ENCODE results near the gene TUSC2.
A peak's percentile ranks its signal among the peaks of the same experiment; 100 is the strongest.

TUSC2 gene

GRCh38 chr3:50350213-50350526 lies 22.1 kb upstream of the TUSC2 start:
- peak overlapping the region; percentile 88 for H3K4me3 ChIP-seq (ENCODE audit: low read length)
- DNase-seq (ENCODE audit: low read depth): no peak
- no peak for TF ChIP-seq CTCF (IDR thresholded peaks at IDR 0.05; ENCODE audit: insufficient read depth, low read depth, low read length, missing control alignments)

GRCh38 chr3:50347187-50347813 lies 19.3 kb upstream of the TUSC2 start:
- TF ChIP-seq CTCF (IDR thresholded peaks at IDR 0.05; ENCODE audit: insufficient read depth, low read depth, low read length, missing control alignments): peak; percentile 65
- no peak overlapping the region for H3K4me3 ChIP-seq (ENCODE audit: low read length)
- DNase-seq (ENCODE audit: low read depth): peak; percentile 73

GRCh38 chr3:50345586-50346234 lies 17.7 kb upstream of the TUSC2 start, which contains the start of gene ZMYND10:
Gene ZMYND10 (minus strand): TSS chr3:50345732. CDS start chr3:50345579, 153 bp downstream.
- H3K4me3 ChIP-seq (ENCODE audit: low read length): peak within 1 kb of the TSS; percentile 41
- DNase-seq (ENCODE audit: low read depth): peak; percentile 63
- no peak for TF ChIP-seq CTCF (IDR thresholded peaks at IDR 0.05; ENCODE audit: insufficient read depth, low read depth, low read length, missing control alignments)

DNA sequence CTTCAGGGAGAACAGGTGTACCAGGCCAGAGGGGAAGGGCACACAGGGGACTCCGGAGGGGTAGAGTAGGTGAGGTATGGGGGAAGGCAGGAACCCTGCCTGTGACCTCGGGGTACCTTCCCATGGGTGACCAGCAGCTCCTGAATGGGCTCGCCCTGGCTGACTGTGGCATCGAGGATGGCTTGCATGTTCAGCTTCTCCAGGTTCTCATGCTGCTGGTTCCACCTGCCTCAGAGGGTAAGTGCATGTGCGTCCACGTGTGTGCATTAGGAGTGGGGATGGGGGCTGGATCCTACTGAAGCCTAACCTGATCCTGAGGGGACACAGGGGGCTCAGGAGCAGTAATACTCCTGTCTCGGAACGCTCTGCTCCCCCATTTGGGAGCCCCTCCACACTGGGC lies 17.0 kb upstream of the TUSC2 start:
- H3K4me3 ChIP-seq (ENCODE audit: low read length): no peak overlapping the region
- no peak for DNase-seq (ENCODE audit: low read depth)
- TF ChIP-seq CTCF (IDR thresholded peaks at IDR 0.05; ENCODE audit: insufficient read depth, low read depth, low read length, missing control alignments): no peak

GRCh38 chr3:50342813-50343633 lies 15.0 kb upstream of the TUSC2 start:
- H3K4me3 ChIP-seq (ENCODE audit: low read length): no peak overlapping the region
- TF ChIP-seq CTCF (IDR thresholded peaks at IDR 0.05; ENCODE audit: insufficient read depth, low read depth, low read length, missing control alignments): no peak
- DNase-seq (ENCODE audit: low read depth): no peak

GRCh38 chr3:50341996-50342650 lies 14.1 kb upstream of the TUSC2 start:
- no peak for TF ChIP-seq CTCF (IDR thresholded peaks at IDR 0.05; ENCODE audit: insufficient read depth, low read depth, low read length, missing control alignments)
- no peak overlapping the region for H3K4me3 ChIP-seq (ENCODE audit: low read length)
- DNase-seq (ENCODE audit: low read depth): no peak
